HEK293T (cell line): Measurements from ENCODE around the gene PTPRD.

Experiments used
- ARNT ChIP-seq: fragments of 450-650 bp; IDR thresholded peaks from 2 replicates; pipeline ENCODE4 v1.6.1; 2017; ENCODE audit warnings: mild to moderate bottlenecking
- BHLHE40 ChIP-seq: fragments of 450-650 bp; IDR thresholded peaks from 2 replicates; pipeline ENCODE4 v1.6.1; 2016; ENCODE audit warnings: mild to moderate bottlenecking, moderate library complexity, borderline replicate concordance
- FOXA1 ChIP-seq: fragments of 450-650 bp; IDR thresholded peaks from 2 replicates; pipeline ENCODE4 v1.6.1; 2016; ENCODE audit warnings: mild to moderate bottlenecking
- FOXK2 ChIP-seq: fragments of 450-650 bp; IDR thresholded peaks from 2 replicates; pipeline ENCODE4 v1.6.1; 2016; ENCODE audit warnings: mild to moderate bottlenecking
- FOXM1 ChIP-seq: fragments of 450-650 bp; IDR thresholded peaks from 2 replicates; pipeline ENCODE4 v1.6.1; 2017; ENCODE audit warnings: mild to moderate bottlenecking, borderline replicate concordance
- L3MBTL2 ChIP-seq: fragments of 450-650 bp; conservative IDR thresholded peaks from 2 replicates; pipeline ENCODE4 v1.6.1; 2016; ENCODE audit warnings: mild to moderate bottlenecking
- LEF1 ChIP-seq: fragments of 450-650 bp; IDR thresholded peaks from 2 replicates; pipeline ENCODE4 v1.6.1; 2017; ENCODE audit warnings: mild to moderate bottlenecking, borderline replicate concordance
- SP1 ChIP-seq: fragments of 450-650 bp; IDR thresholded peaks from 2 replicates; pipeline ENCODE4 v1.6.1; 2017
- SUZ12 ChIP-seq: fragments of 450-650 bp; IDR thresholded peaks from 2 replicates; pipeline ENCODE4 v1.6.1; 2016; ENCODE audit warnings: mild to moderate bottlenecking
- TARDBP ChIP-seq: fragments of 450-650 bp; IDR thresholded peaks from 2 replicates; pipeline ENCODE4 v1.6.1; 2016
- ZNF384 ChIP-seq: fragments of 450-650 bp; IDR thresholded peaks from 2 replicates; pipeline ENCODE4 v1.6.1; 2016
- TF ChIP-seq, protein P1 (sequence below): fragments of 450-650 bp; IDR thresholded peaks from 2 replicates; pipeline ENCODE4 v1.6.1; 2016

DNA sequence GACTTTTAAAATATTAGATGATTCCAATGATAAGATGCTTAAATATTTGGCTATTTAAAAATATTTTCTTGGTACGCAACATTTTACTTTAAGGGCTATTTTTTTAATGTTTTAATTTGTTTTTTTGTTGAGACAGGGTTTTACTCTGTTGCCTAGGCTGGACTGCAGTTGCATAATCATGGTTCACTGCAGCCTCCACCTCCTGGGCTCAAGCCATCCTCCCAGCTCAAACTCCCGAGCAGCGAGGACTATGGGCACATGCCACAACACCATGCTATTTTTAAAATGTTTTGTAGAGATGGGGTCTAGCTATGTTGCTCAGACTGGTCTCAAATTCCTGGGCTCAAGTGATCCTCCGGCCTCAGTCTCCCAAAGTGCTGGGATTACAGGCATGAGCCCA is 1963.0 kb downstream of the PTPRD start:
- no peak for TF ChIP-seq FOXM1
- no peak for TF ChIP-seq ZNF384
- TF ChIP-seq FOXK2 = no peak
- no peak for TF ChIP-seq FOXA1
- no peak for TF ChIP-seq BHLHE40
- TF ChIP-seq SP1 = no peak
- TF ChIP-seq ARNT = no peak
- no peak for TF ChIP-seq L3MBTL2
- TF ChIP-seq SUZ12 = no peak
- no peak for TF ChIP-seq LEF1
- TF ChIP-seq, protein P1, sequence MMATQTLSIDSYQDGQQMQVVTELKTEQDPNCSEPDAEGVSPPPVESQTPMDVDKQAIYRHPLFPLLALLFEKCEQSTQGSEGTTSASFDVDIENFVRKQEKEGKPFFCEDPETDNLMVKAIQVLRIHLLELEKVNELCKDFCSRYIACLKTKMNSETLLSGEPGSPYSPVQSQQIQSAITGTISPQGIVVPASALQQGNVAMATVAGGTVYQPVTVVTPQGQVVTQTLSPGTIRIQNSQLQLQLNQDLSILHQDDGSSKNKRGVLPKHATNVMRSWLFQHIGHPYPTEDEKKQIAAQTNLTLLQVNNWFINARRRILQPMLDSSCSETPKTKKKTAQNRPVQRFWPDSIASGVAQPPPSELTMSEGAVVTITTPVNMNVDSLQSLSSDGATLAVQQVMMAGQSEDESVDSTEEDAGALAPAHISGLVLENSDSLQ = no peak
- TF ChIP-seq TARDBP = no peak
